ENCODE results near the gene MED29. TPM values are rescaled to one million over a fixed set of nuclear protein-coding genes. Genes with fewer than 3 reads are reported as not detected.

MED29 gene
- total RNA-seq, 4 donors from 2014 or later, result 25.4 to 52.8 (median 41.0) TPM

- H3K9me3 ChIP-seq, result no peaks in the 10 kb centered on the region
- no peak for DNase-seq
- no peak overlapping the region for H3K4me3 ChIP-seq
- H3K27me3 ChIP-seq, result no peaks in the 10 kb centered on the region
- TF ChIP-seq CTCF (IDR thresholded peaks at IDR 0.05) (no peak), POLR2A (IDR thresholded peaks at IDR 0.05) (no peak)
- peaks cover 0 to 13% (median 0%) of the 10 kb centered on the region in 3 donors for H3K36me3 ChIP-seq
- peaks cover 0 to 35% (median 6%) of the 10 kb centered on the region in 4 donors for H3K4me1 ChIP-seq
- no peak overlapping the region for H3K27ac ChIP-seq
Observed at GRCh38 chr19:39416152-39417120, 25.3 kb downstream of the MED29 start.

DNA sequence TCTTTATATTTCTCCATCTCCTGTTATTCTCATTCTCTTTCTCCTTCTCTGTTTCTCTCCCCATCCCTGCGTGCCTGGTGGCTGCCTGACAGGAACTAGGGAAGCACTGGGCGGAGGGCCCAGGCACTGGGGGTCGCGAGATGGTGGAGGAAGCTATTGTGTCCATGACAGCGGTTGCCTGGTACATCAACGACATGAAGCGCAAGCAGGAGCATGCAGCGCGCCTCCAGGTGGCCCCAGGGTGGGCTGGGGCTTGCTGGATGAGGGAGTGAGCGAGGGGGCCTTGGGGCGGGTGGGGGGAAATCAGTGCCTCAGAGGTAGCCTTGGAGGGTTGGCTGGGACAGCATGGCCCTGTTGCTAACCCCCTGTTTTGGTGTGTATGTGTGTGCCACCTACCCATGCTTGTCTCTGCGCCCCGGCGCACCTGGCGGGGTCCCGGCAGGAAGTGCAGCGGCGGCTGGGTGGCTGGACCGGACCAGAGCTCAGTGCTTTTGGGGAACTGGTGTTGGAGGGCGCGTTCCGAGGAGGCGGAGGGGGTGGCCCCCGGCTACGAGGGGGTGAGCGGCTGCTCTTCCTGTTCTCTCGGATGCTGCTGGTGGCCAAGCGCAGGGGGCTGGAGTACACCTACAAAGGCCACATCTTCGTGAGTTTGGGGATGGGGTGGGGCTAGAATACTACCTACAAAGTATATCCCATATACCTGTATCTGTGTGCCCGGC, 26.4 kb downstream of the MED29 start:
- H3K36me3 ChIP-seq, result peaks cover 0 to 13% (median 0%) of the 10 kb centered on the region in 3 donors
- no peak overlapping the region for H3K4me3 ChIP-seq
- H3K27ac ChIP-seq, result no peak overlapping the region

GRCh38 chr19:39419003-39419402, 27.8 kb downstream of the MED29 start:
- TF ChIP-seq POLR2A (IDR thresholded peaks at IDR 0.05), result no peak
- TF ChIP-seq CTCF (IDR thresholded peaks at IDR 0.05), result no peak
- Histone ChIP-seq H3K4me1 (peaks cover 0 to 23% (median under 1%) of the 10 kb centered on the region in 4 donors), H3K27me3 (no peaks in the 10 kb centered on the region), H3K4me3 (no peak overlapping the region), H3K9me3 (no peaks in the 10 kb centered on the region), H3K36me3 (peaks cover 0 to 13% (median 0%) of the 10 kb centered on the region in 3 donors), H3K27ac (no peak overlapping the region)
- DNase-seq, result no peak

More for the DNA sequence above, 26.4 kb downstream of the MED29 start:
- no peak for DNase-seq
- TF ChIP-seq CTCF (IDR thresholded peaks at IDR 0.05), result no peak
- TF ChIP-seq POLR2A (IDR thresholded peaks at IDR 0.05), result no peak
- no peaks in the 10 kb centered on the region for H3K9me3 ChIP-seq
- no peaks in the 10 kb centered on the region for H3K27me3 ChIP-seq
- H3K4me1 ChIP-seq, result peaks cover 0 to 33% (median 2%) of the 10 kb centered on the region in 4 donors

- Histone ChIP-seq H3K27ac (no peak overlapping the region), H3K4me3 (no peak overlapping the region), H3K9me3 (no peaks in the 10 kb centered on the region), H3K36me3 (peaks cover 0 to 13% (median 0%) of the 10 kb centered on the region in 3 donors), H3K4me1 (peaks cover 0 to 7% (median 0%) of the 10 kb centered on the region in 4 donors), H3K27me3 (no peaks in the 10 kb centered on the region)
- no peak for DNase-seq
- TF ChIP-seq POLR2A (IDR thresholded peaks at IDR 0.05) (no peak), CTCF (IDR thresholded peaks at IDR 0.05) (no peak)
Observed at GRCh38 chr19:39420769-39421168, 29.6 kb downstream of the MED29 start.

- Histone ChIP-seq H3K27ac (no peak overlapping the region), H3K4me3 (no peak overlapping the region), H3K9me3 (no peaks in the 10 kb centered on the region), H3K4me1 (no peaks in the 10 kb centered on the region), H3K36me3 (peaks cover 0 to 13% (median 0%) of the 10 kb centered on the region in 3 donors), H3K27me3 (no peaks in the 10 kb centered on the region)
- DNase-seq, result no peak
- TF ChIP-seq POLR2A (IDR thresholded peaks at IDR 0.05) (no peak), CTCF (IDR thresholded peaks at IDR 0.05) (no peak)
Observed at GRCh38 chr19:39422020-39422419, 30.8 kb downstream of the MED29 start.

Measured in Peyer's patch (tissue), 4 donors.